Measurements from ENCODE around the gene ATP8A1.

The ATP8A1 gene

GRCh38 chr4:42649870-42650269 lies 7.0 kb downstream of the ATP8A1 start:
- no peak for DNase-seq (ENCODE audit: low spot score)

GRCh38 chr4:42646999-42647541 lies 9.8 kb downstream of the ATP8A1 start:
- no peak for DNase-seq (ENCODE audit: low spot score)

- DNase-seq (ENCODE audit: low spot score): no peak
Measured at GRCh38 chr4:42646013-42646784, 10.7 kb downstream of the ATP8A1 start.

- no peak for DNase-seq (ENCODE audit: low spot score)
Measured at GRCh38 chr4:42644897-42645296, 12.0 kb downstream of the ATP8A1 start.

- no peak for DNase-seq (ENCODE audit: low spot score)
Measured at GRCh38 chr4:42643685-42644084, 13.2 kb downstream of the ATP8A1 start.

- DNase-seq (ENCODE audit: low spot score): no peak
Measured at GRCh38 chr4:42642845-42643615, 13.9 kb downstream of the ATP8A1 start.

GRCh38 chr4:42642101-42642797 lies 14.7 kb downstream of the ATP8A1 start:
- DNase-seq (ENCODE audit: low spot score): no peak

- DNase-seq (ENCODE audit: low spot score): no peak
Measured at GRCh38 chr4:42641656-42642055, 15.2 kb downstream of the ATP8A1 start.

GRCh38 chr4:42641161-42641560 lies 15.7 kb downstream of the ATP8A1 start:
- DNase-seq (ENCODE audit: low spot score): no peak

GRCh38 chr4:42640613-42641012 lies 16.3 kb downstream of the ATP8A1 start:
- no peak for DNase-seq (ENCODE audit: low spot score)

GRCh38 chr4:42638993-42639392 lies 17.9 kb downstream of the ATP8A1 start:
- no peak for DNase-seq (ENCODE audit: low spot score)

GRCh38 chr4:42638321-42638720 lies 18.6 kb downstream of the ATP8A1 start:
- DNase-seq (ENCODE audit: low spot score): no peak

- no peak for DNase-seq (ENCODE audit: low spot score)
Measured at GRCh38 chr4:42637867-42638266, 19.0 kb downstream of the ATP8A1 start.

- no peak for DNase-seq (ENCODE audit: low spot score)
Measured at GRCh38 chr4:42637104-42637503, 19.8 kb downstream of the ATP8A1 start.

GRCh38 chr4:42636645-42636949 lies 20.3 kb downstream of the ATP8A1 start:
- no peak for DNase-seq (ENCODE audit: low spot score)

GRCh38 chr4:42633605-42634388 lies 23.1 kb downstream of the ATP8A1 start:
- no peak for DNase-seq (ENCODE audit: low spot score)

GRCh38 chr4:42632653-42633382 lies 24.1 kb downstream of the ATP8A1 start:
- DNase-seq (ENCODE audit: low spot score): no peak

- no peak for DNase-seq (ENCODE audit: low spot score)
Measured at GRCh38 chr4:42630908-42631307, 26.0 kb downstream of the ATP8A1 start.

GRCh38 chr4:42628740-42629139 lies 28.2 kb downstream of the ATP8A1 start:
- no peak for DNase-seq (ENCODE audit: low spot score)

- DNase-seq (ENCODE audit: low spot score): no peak
Measured at GRCh38 chr4:42627885-42628646, 28.8 kb downstream of the ATP8A1 start.

Measured in SW480 (cell line).